GM21423 (cell line): Measurements from ENCODE around the gene PCDHGB4.
A peak's percentile ranks its signal among the peaks of the same experiment; 100 is the strongest.
"Not testable (repeated sequence)": the region's sequence is repeated elsewhere in the genome, so short reads cannot be mapped to it uniquely, and the experiment has no call there.

Experiments
- ATAC-seq: cut with Tn5 transposase; IDR thresholded peaks from one replicate; pipeline ENCODE4 v1.9.1; 2021; ENCODE audit warnings: mild to moderate bottlenecking, moderate library complexity; ENCODE audit not compliant: unreplicated experiment

The PCDHGB4 gene

GRCh38 chr5:141366016-141366896, 21.2 kb upstream of the PCDHGB4 start:
- no peak for ATAC-seq

DNA sequence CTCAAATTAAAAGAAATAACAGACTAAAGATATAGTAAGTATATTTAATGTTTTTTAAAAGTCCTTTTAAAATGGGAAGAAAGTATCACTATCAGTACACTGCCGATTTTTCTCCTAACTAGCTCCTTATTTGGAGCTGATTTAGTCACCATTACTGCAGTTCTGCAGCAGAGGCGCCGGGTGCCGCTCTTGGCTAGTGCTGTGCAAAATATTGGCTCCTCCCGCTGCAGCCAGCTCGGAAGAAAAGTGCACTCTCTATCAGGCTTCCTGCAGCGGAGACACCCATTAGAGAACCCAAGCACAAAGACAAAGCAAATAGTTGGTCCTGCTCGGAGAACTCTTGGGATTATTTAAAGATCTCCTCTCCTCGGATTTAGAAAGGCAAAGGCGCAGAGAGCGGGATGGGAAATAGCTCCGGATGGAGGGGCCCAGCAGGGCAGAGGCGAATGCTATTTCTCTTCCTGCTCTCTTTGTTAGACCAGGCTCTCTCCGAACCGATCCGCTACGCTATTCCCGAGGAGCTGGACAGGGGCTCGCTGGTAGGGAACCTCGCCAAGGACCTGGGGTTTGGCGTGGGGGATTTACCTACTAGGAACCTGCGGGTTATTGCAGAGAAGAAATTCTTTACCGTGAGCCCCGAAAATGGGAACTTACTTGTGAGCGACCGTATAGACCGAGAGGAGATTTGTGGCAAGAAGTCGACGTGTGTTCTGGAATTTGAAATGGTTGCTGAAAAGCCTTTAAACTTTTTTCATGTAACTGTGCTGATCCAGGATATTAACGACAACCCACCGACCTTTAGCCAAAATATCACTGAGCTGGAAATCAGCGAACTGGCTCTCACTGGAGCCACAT, 17.3 kb upstream of the PCDHGB4 start, which contains the start of gene PCDHGB3:
TSS of gene PCDHGB3 (plus strand) at position 249 of the 855 bp plus-strand sequence. CDS start at position 402, 153 bp downstream.
- peak; percentile 94 for ATAC-seq

- ATAC-seq, result no peak
Measured at GRCh38 chr5:141371572-141372475, 15.7 kb upstream of the PCDHGB4 start.

DNA sequence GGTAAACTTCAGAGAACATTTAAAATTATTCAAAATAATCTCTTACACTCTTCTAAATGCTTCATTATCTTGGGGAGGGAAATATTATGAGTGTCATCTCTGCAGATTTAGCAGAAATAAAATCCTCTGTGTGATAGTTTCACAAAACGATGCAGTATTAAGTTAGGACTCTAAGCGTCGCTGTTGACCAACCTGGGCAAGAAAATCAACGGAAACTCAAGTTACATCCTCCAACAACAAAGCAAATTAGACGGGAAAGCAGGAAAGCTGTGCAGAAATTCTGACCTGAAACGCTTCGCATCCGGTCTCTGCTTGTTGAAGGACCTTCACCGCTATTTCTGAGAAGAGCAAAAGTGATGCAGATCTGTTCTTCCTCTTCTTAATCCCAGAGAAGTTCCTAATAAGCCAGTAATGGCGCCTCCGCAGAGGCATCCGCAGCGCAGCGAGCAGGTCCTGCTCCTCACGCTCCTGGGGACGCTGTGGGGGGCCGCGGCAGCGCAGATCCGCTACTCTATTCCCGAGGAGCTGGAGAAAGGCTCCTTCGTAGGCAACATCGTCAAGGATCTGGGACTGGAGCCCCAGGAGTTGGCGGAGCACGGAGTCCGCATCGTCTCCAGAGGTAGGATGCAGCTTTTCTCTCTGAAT, 13.7 kb upstream of the PCDHGB4 start, which contains the start of gene PCDHGA6:
TSS of gene PCDHGA6 (plus strand) at position 219 of the 645 bp plus-strand sequence. CDS start at position 412, 193 bp downstream.
- ATAC-seq, result no peak

GRCh38 chr5:141374627-141375026, 12.9 kb upstream of the PCDHGB4 start:
- ATAC-seq, result no peak

GRCh38 chr5:141375444-141376155, 11.9 kb upstream of the PCDHGB4 start:
- ATAC-seq, result not testable (repeated sequence)

DNA sequence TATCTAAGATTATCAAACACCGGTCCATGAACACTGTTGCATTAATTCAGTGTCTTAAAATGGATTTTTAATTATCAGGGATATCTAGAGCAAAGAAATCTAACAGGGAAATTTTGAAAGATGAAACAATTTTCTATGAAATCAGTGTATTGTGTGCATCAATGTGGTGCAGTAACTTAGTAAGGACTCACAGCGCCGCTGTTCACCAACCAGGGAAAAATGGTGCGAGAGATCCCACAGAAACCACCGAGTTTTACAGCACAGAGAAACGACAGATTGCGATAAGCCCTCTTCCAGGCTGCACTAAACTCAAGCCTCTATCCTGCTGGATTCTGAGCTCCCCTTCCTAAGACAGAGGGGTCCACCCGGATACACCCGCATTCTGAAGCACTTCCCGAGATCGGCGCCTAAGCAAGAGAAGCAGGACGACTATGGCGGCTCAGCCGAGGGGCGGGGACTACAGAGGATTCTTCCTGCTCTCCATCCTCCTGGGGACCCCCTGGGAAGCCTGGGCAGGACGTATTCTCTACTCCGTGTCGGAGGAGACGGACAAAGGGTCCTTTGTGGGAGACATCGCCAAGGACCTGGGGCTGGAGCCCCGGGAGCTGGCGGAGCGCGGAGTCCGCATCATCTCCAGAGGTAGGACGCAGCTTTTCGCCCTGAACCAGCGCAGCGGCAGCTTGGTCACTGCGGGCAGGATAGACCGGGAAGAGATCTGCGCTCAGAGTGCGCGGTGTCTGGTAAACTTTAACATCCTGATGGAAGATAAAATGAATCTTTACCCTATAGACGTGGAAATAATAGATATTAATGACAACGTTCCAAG, 4.8 kb upstream of the PCDHGB4 start, which contains the start of gene PCDHGA7:
TSS of gene PCDHGA7 (plus strand) at position 274 of the 826 bp plus-strand sequence. CDS start at position 432, 158 bp downstream.
- ATAC-seq, result no peak

DNA sequence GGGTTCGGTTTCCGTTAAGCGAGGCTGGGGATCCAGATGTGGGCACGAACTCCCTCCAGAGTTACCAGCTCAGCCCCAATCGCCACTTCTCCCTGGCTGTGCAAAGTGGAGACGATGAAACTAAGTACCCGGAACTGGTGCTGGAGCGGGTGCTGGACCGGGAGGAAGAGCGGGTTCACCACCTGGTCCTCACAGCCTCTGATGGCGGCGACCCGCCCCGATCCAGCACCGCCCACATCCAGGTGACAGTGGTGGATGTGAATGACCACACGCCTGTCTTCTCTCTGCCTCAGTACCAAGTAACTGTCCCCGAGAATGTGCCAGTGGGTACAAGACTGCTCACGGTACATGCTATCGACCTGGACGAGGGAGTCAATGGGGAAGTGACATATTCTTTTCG, 4.2 kb upstream of the PCDHGB4 start:
- ATAC-seq, result no peak

GRCh38 chr5:141384471-141385267, 2.8 kb upstream of the PCDHGB4 start:
- no peak for ATAC-seq

- ATAC-seq, result no peak
Measured at GRCh38 chr5:141388661-141389060, 1.2 kb downstream of the PCDHGB4 start.

- ATAC-seq, result no peak
Measured at GRCh38 chr5:141389153-141390042, 1.9 kb downstream of the PCDHGB4 start.

- ATAC-seq, result no peak
Measured at GRCh38 chr5:141392429-141393198, 5.1 kb downstream of the PCDHGB4 start, which contains the start of gene PCDHGA8. TSS of gene PCDHGA8 (plus strand) at chr5:141392633. CDS start at chr5:141392814, 181 bp downstream.

DNA sequence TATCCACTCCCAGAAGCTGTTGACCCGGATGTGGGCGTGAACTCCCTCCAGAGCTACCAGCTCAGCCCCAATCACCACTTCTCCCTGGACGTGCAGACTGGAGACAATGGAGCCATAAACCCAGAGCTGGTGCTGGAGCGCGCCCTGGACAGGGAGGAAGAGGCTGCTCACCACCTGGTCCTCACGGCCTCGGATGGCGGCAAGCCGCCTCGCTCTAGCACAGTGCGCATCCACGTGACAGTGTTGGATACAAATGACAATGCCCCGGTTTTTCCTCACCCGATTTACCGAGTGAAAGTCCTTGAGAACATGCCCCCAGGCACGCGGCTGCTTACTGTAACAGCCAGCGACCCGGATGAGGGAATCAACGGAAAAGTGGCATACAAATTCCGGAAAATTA, 5.8 kb downstream of the PCDHGB4 start:
- ATAC-seq, result no peak

DNA sequence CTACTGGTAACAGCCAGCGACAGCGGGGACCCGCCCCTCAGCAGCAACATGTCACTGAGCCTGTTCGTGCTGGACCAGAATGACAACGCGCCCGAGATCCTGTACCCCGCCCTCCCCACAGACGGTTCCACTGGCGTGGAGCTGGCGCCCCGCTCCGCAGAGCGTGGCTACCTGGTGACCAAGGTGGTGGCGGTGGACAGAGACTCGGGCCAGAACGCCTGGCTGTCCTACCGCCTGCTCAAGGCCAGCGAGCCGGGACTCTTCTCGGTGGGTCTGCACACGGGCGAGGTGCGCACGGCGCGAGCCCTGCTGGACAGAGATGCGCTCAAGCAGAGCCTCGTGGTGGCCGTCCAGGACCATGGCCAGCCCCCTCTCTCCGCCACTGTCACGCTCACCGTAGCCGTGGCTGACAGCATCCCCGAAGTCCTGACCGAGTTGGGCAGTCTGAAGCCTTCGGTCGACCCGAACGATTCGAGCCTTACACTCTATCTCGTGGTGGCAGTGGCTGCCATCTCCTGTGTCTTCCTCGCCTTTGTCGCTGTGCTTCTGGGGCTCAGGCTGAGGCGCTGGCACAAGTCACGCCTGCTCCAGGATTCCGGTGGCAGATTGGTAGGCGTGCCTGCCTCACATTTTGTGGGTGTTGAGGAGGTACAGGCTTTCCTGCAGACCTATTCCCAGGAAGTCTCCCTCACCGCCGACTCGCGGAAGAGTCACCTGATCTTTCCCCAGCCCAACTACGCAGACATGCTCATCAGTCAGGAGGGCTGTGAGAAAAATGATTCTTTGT, 7.1 kb downstream of the PCDHGB4 start:
- ATAC-seq, result not testable (repeated sequence)
